CD4-positive, alpha-beta memory T cell (primary cell): ENCODE measurements around the gene SOWAHB. TPM values are rescaled to one million over a fixed set of nuclear protein-coding genes. Genes with fewer than 3 reads are reported as not detected.

Experiments
- CTCF ChIA-PET: fragments of 350-600 bp; sonication (Branson Sonifier 250); formaldehyde crosslinking; loops from one replicate; lab custom pipeline; 2021; ENCODE audit warnings: inconsistent platforms; ENCODE audit not compliant: partially characterized antibody; lab: Charles Lee
- POLR2A ChIA-PET: fragments of 350-600 bp; sonication (Branson Sonifier 250); formaldehyde crosslinking; loops from one replicate; lab custom pipeline; 2021; ENCODE audit not compliant: partially characterized antibody; lab: Charles Lee
- DNase-seq, 5 donors: peaks; one replicate each; pipeline versions ENCODE4 v3.0.0 to v3.0.0-alpha.2; 2020 to 2022; ENCODE audit warnings: mixed read lengths in 1 of 5
- H3K27ac ChIP-seq: one replicate; pipeline ENCODE4 v1.7.0; 2013; ENCODE audit warnings: low read depth, low read length
- H3K27me3 ChIP-seq: 2 replicates; pipeline ENCODE4 v1.7.0; 2013; ENCODE audit warnings: mild to moderate bottlenecking, low read length, moderate library complexity; ENCODE audit not compliant: insufficient read depth
- H3K36me3 ChIP-seq: 2 replicates; pipeline ENCODE4 v1.7.0; 2013; ENCODE audit warnings: mild to moderate bottlenecking, low read length, moderate library complexity; ENCODE audit not compliant: insufficient read depth
- H3K4me1 ChIP-seq: 2 replicates; pipeline ENCODE4 v1.7.0; 2013; ENCODE audit warnings: mild to moderate bottlenecking, low read length, moderate library complexity; ENCODE audit not compliant: insufficient read depth
- H3K4me3 ChIP-seq, 2 donors: one replicate each; pipeline ENCODE4 v1.7.0; 2013; ENCODE audit warnings: low read length in 2 of 2, mild to moderate bottlenecking in 1 of 2
- H3K9me3 ChIP-seq, 2 donors: one replicate each; pipeline ENCODE4 v1.7.0; 2013; ENCODE audit warnings: low read length in 2 of 2, control low read depth in 1 of 2; ENCODE audit not compliant: control insufficient read depth in 1 of 2
- H3K27ac Mint-ChIP-seq, 7 donors: one replicate each; pipeline ENCODE4 v1.8.0; 2020 to 2021; ENCODE audit warnings: mixed read lengths in 7 of 7, mild to moderate bottlenecking in 6 of 7, inconsistent platforms in 3 of 7, moderate library complexity in 3 of 7
- H3K27me3 Mint-ChIP-seq, 2 donors: one replicate each; pipeline ENCODE4 v1.8.0; 2020 to 2021; ENCODE audit warnings: mixed read lengths in 2 of 2
- H3K36me3 Mint-ChIP-seq, 2 donors: one replicate each; pipeline ENCODE4 v1.8.0; 2020 to 2021; ENCODE audit warnings: mixed read lengths in 2 of 2, inconsistent platforms in 1 of 2, mild to moderate bottlenecking in 1 of 2
- H3K4me1 Mint-ChIP-seq, 4 donors: one replicate each; pipeline ENCODE4 v1.8.0; 2020 to 2021; ENCODE audit warnings: mixed read lengths in 4 of 4, mild to moderate bottlenecking in 1 of 4
- H3K4me3 Mint-ChIP-seq, 8 donors: one replicate each; pipeline ENCODE4 v1.8.0; 2020 to 2021; ENCODE audit warnings: mixed read lengths in 8 of 8, mild to moderate bottlenecking in 7 of 8, moderate library complexity in 6 of 8, inconsistent platforms in 3 of 8
- H3K9me3 Mint-ChIP-seq, 8 donors: one replicate each; pipeline ENCODE4 v1.8.0; 2020 to 2021; ENCODE audit warnings: mixed read lengths in 8 of 8, mild to moderate bottlenecking in 5 of 8, inconsistent platforms in 3 of 8, moderate library complexity in 1 of 8
- intact Hi-C: fragments of 100-400 bp; cut with micrococcal nuclease; formaldehyde crosslinking; loops from one replicate; pipeline ENCODE4 v1.15.1; 2023
- polyA plus RNA-seq, 2 donors: library from polyadenylated mRNA; unstranded; fragments of 300-500 nt; fragmentation: Illumina TruSeq; gene quantifications; one replicate each; pipeline ENCODE4 v1.2.3, GENCODE V29; 2021
- total RNA-seq, 2 experiments: library from RNA; stranded (reverse); gene quantifications; one replicate each; pipeline ENCODE4 v1.2.3, GENCODE V29; 2021

Gene SOWAHB
- total and polyA plus RNA-seq, 4 experiments from 2014 or later = not detected

GRCh38 chr4:76895619-76896018, 2.3 kb downstream of the SOWAHB start:
- peak overlapping the region in 1 of 8 donors; percentile 46 for H3K4me3 Mint-ChIP-seq
- CTCF ChIA-PET = interaction anchor here (0.9 kb wide), 1 partner anchor 148 kb away, joined by 3 read pairs; no protein-coding TSS in a partner anchor

GRCh38 chr4:76894537-76895255, 3.2 kb downstream of the SOWAHB start:
- ChIA-PET CTCF (interaction anchor here (0.9 kb wide), 1 partner anchor 149 kb away, joined by 3 read pairs; no protein-coding TSS in a partner anchor), POLR2A (no interaction called here)
- Mint-ChIP-seq H3K27ac (no peak overlapping the region), H3K27me3 (peaks cover 28 to 32% of the 10 kb centered on the region in 2 donors), H3K36me3 (no peaks in the 10 kb centered on the region), H3K9me3 (no peaks in the 10 kb centered on the region), H3K4me3 (no peak overlapping the region), H3K4me1 (peaks cover 8 to 14% (median 11%) of the 10 kb centered on the region in 4 donors)
- H3K27ac ChIP-seq = no peak overlapping the region
- no peaks in the 10 kb centered on the region for H3K36me3 ChIP-seq
- no peaks in the 10 kb centered on the region for H3K9me3 ChIP-seq
- peaks cover 4% of the 10 kb centered on the region for H3K4me1 ChIP-seq
- intact Hi-C loops = loop anchor here (5.0 kb wide), 2 partner anchors 98 to 153 kb away; no protein-coding TSS in a partner anchor
- H3K27me3 ChIP-seq = peaks cover 12% of the 10 kb centered on the region
- no peak for DNase-seq
- H3K4me3 ChIP-seq = no peak overlapping the region

More at GRCh38 chr4:76895619-76896018, 2.3 kb downstream of the SOWAHB start:
- Mint-ChIP-seq H3K36me3 (no peaks in the 10 kb centered on the region), H3K27me3 (peaks cover 30 to 38% of the 10 kb centered on the region in 2 donors), H3K27ac (no peak overlapping the region), H3K4me1 (peaks cover 8 to 14% (median 10%) of the 10 kb centered on the region in 4 donors), H3K9me3 (no peaks in the 10 kb centered on the region)
- Histone ChIP-seq H3K4me1 (peaks cover 4% of the 10 kb centered on the region), H3K9me3 (no peaks in the 10 kb centered on the region), H3K4me3 (no peak overlapping the region), H3K27me3 (peaks cover 17% of the 10 kb centered on the region), H3K36me3 (no peaks in the 10 kb centered on the region), H3K27ac (no peak overlapping the region)
- DNase-seq = no peak
- POLR2A ChIA-PET = no interaction called here
- intact Hi-C loops = loop anchor here (5.0 kb wide), 2 partner anchors 97 to 152 kb away; no protein-coding TSS in a partner anchor

- POLR2A ChIA-PET = no interaction called here
- Mint-ChIP-seq H3K9me3 (no peaks in the 10 kb centered on the region), H3K4me1 (peaks cover 0 to 1% (median 0%) of the 10 kb centered on the region in 4 donors), H3K27me3 (peaks cover 17 to 19% of the 10 kb centered on the region in 2 donors), H3K27ac (no peak overlapping the region), H3K4me3 (no peak overlapping the region), H3K36me3 (no peaks in the 10 kb centered on the region)
- H3K4me1 ChIP-seq = no peaks in the 10 kb centered on the region
- no peak overlapping the region for H3K27ac ChIP-seq
- no peak for DNase-seq
- intact Hi-C loops = no loop called here
- CTCF ChIA-PET = interaction anchor here (0.7 kb wide), 1 partner anchor 75 kb away, joined by 4 read pairs; no protein-coding TSS in a partner anchor
- H3K9me3 ChIP-seq = no peaks in the 10 kb centered on the region
- H3K36me3 ChIP-seq = no peaks in the 10 kb centered on the region
- peaks cover 6% of the 10 kb centered on the region for H3K27me3 ChIP-seq
- H3K4me3 ChIP-seq = no peak overlapping the region
These were observed 5.3 kb downstream of the SOWAHB start for GRCh38 chr4:76892601-76893000.

DNA sequence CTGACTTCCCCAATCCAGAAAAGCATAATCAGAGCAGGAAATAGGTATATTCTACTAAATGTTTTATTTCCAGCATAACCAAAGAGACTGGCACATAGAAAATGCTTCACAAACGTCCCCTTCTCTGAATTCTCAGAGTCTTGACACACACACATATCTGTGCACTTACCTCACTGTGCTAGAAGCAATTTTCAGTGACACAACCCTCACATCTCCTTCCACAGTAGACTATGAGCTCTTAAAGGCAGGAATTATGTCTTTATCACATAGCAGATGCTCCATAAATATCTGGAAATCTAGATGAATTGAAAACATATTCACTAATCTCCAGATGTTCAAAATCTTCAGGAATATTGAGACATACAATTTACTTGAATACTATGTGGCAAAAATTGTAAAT, 5.9 kb downstream of the SOWAHB start:
- H3K4me1 ChIP-seq = no peaks in the 10 kb centered on the region
- Mint-ChIP-seq H3K27ac (no peak overlapping the region), H3K9me3 (no peaks in the 10 kb centered on the region), H3K36me3 (no peaks in the 10 kb centered on the region), H3K4me1 (peaks cover 0 to 1% (median 0%) of the 10 kb centered on the region in 4 donors), H3K4me3 (no peak overlapping the region), H3K27me3 (peaks cover 18 to 19% of the 10 kb centered on the region in 2 donors)
- peaks cover 6% of the 10 kb centered on the region for H3K27me3 ChIP-seq
- intact Hi-C loops = no loop called here
- H3K4me3 ChIP-seq = no peak overlapping the region
- H3K9me3 ChIP-seq = no peaks in the 10 kb centered on the region
- DNase-seq = no peak
- ChIA-PET CTCF (interaction anchor here (1.1 kb wide), 1 partner anchor 153 kb away, joined by 3 read pairs; no protein-coding TSS in a partner anchor), POLR2A (no interaction called here)
- H3K36me3 ChIP-seq = no peaks in the 10 kb centered on the region
- H3K27ac ChIP-seq = no peak overlapping the region

- no peak for DNase-seq
- no peaks in the 10 kb centered on the region for H3K4me1 ChIP-seq
- Mint-ChIP-seq H3K27ac (no peak overlapping the region), H3K9me3 (no peaks in the 10 kb centered on the region), H3K27me3 (peaks cover 2 to 9% of the 10 kb centered on the region in 2 donors), H3K4me3 (no peak overlapping the region), H3K4me1 (peaks cover 0 to 1% (median 0%) of the 10 kb centered on the region in 4 donors), H3K36me3 (no peaks in the 10 kb centered on the region)
- no peaks in the 10 kb centered on the region for H3K9me3 ChIP-seq
- H3K27ac ChIP-seq = no peak overlapping the region
- ChIA-PET CTCF (no interaction called here), POLR2A (no interaction called here)
- no peaks in the 10 kb centered on the region for H3K36me3 ChIP-seq
- intact Hi-C loops = no loop called here
- no peaks in the 10 kb centered on the region for H3K27me3 ChIP-seq
- no peak overlapping the region for H3K4me3 ChIP-seq
These were observed 11.0 kb downstream of the SOWAHB start for GRCh38 chr4:76886848-76887441.

GRCh38 chr4:76886214-76886613, 11.7 kb downstream of the SOWAHB start:
- no peak for DNase-seq
- no peaks in the 10 kb centered on the region for H3K4me1 ChIP-seq
- no peak overlapping the region for H3K4me3 Mint-ChIP-seq
- intact Hi-C loops = no loop called here
- H3K9me3 Mint-ChIP-seq = no peaks in the 10 kb centered on the region
- ChIA-PET CTCF (interaction anchor here (0.6 kb wide), 1 partner anchor 208 kb away, joined by 3 read pairs; no protein-coding TSS in a partner anchor), POLR2A (no interaction called here)
- peaks cover 0 to 6% of the 10 kb centered on the region in 2 donors for H3K27me3 Mint-ChIP-seq
- no peaks in the 10 kb centered on the region for H3K9me3 ChIP-seq
- H3K36me3 Mint-ChIP-seq = no peaks in the 10 kb centered on the region
- no peak overlapping the region for H3K27ac Mint-ChIP-seq
- H3K27me3 ChIP-seq = no peaks in the 10 kb centered on the region
- no peak overlapping the region for H3K4me3 ChIP-seq
- H3K36me3 ChIP-seq = no peaks in the 10 kb centered on the region
- H3K27ac ChIP-seq = no peak overlapping the region
- peaks cover 0 to 1% (median 0%) of the 10 kb centered on the region in 4 donors for H3K4me1 Mint-ChIP-seq

GRCh38 chr4:76883147-76883546, 14.8 kb downstream of the SOWAHB start:
- Mint-ChIP-seq H3K9me3 (no peaks in the 10 kb centered on the region), H3K4me3 (no peak overlapping the region), H3K4me1 (no peaks in the 10 kb centered on the region), H3K27ac (no peak overlapping the region), H3K36me3 (no peaks in the 10 kb centered on the region), H3K27me3 (peaks cover 7 to 12% of the 10 kb centered on the region in 2 donors)
- Histone ChIP-seq H3K36me3 (no peaks in the 10 kb centered on the region), H3K4me3 (no peak overlapping the region), H3K4me1 (no peaks in the 10 kb centered on the region), H3K27me3 (no peaks in the 10 kb centered on the region), H3K9me3 (no peaks in the 10 kb centered on the region), H3K27ac (no peak overlapping the region)
- POLR2A ChIA-PET = no interaction called here
- CTCF ChIA-PET = no interaction called here
- DNase-seq = no peak
- intact Hi-C loops = no loop called here
